HEK293 (cell line): ENCODE results near the gene PKDCC.

Experiments
- CTCF ChIA-PET: fragments of 350-600 bp; formaldehyde crosslinking; extraction: SDS; loops from one replicate; lab custom pipeline; 2021; ENCODE audit warnings: antibody characterized with exemption; lab: Yijun Ruan, JAX
- POLR2A ChIA-PET: fragments of 300-600 bp; formaldehyde crosslinking; extraction: SDS; loops from one replicate; lab custom pipeline; 2020; ENCODE audit warnings: antibody characterized with exemption, inconsistent platforms; lab: Yijun Ruan, JAX
- H3K27ac ChIP-seq: fragments of 200-500 bp; sonication (Bioruptor generic); 2 replicates; pipeline ENCODE4 v1.5.1; 2014; ENCODE audit warnings: low read depth, low read length, control low read depth, inconsistent platforms; ENCODE audit errors: extremely low read depth
- H3K36me3 ChIP-seq, 2 experiments: fragments of 200-500 bp in 1 of 2; sonication (Bioruptor generic) in 1 of 2; 1 replicate in 1 of 2; 2 replicates in 1 of 2; pipeline ENCODE4 v1.5.1; 2014 to 2017; ENCODE audit warnings: inconsistent platforms in 2 of 2, low read length in 2 of 2; ENCODE audit not compliant: control insufficient read depth in 2 of 2, insufficient read depth in 1 of 2
- H3K4me1 ChIP-seq: fragments of 200-500 bp; sonication (Bioruptor generic); 2 replicates; pipeline ENCODE4 v1.5.1; 2014; ENCODE audit warnings: mild to moderate bottlenecking, low read length, inconsistent platforms; ENCODE audit not compliant: control insufficient read depth, insufficient read depth
- H3K4me3 ChIP-seq: 2 replicates; pipeline ENCODE4 v1.5.1; 2011; ENCODE audit warnings: low read depth, mild to moderate bottlenecking, control low read depth, low read length, moderate library complexity
- H3K9me3 ChIP-seq: fragments of 200-500 bp; sonication (Bioruptor generic); 2 replicates; pipeline ENCODE4 v1.5.1; 2014; ENCODE audit warnings: low read depth, low read length, inconsistent platforms; ENCODE audit not compliant: control insufficient read depth, insufficient read depth
- FEZF1 ChIP-seq: fragments of 450-650 bp; formaldehyde crosslinking; IDR thresholded peaks from 2 replicates; pipeline ENCODE4 v1.5.1; 2016; ENCODE audit warnings: missing biosample characterization, missing genetic modification characterization
- IKZF3 ChIP-seq: fragments of 450-650 bp; IDR thresholded peaks from 2 replicates; pipeline ENCODE4 v1.5.0; 2018; ENCODE audit warnings: missing biosample characterization, mild to moderate bottlenecking, missing genetic modification characterization, moderate library complexity
- OSR2 ChIP-seq: fragments of 450-650 bp; formaldehyde crosslinking; IDR thresholded peaks from 2 replicates; pipeline ENCODE4 v1.5.1; 2016; ENCODE audit warnings: missing biosample characterization, missing genetic modification characterization
- SETDB1 ChIP-seq: IDR thresholded peaks from one replicate; pipeline ENCODE4 v1.6.1; 2017; ENCODE audit warnings: mild to moderate bottlenecking, low read length, moderate library complexity, mixed read lengths; ENCODE audit not compliant: insufficient read length
- TRIM28 ChIP-seq: IDR thresholded peaks from 2 replicates; pipeline ENCODE4 v1.6.1; 2011; ENCODE audit warnings: low read length, control low read depth, borderline replicate concordance
- ZBTB17 ChIP-seq: fragments of 450-650 bp; formaldehyde crosslinking; IDR thresholded peaks from 2 replicates; pipeline ENCODE4 v1.5.1; 2016; ENCODE audit warnings: missing biosample characterization, missing genetic modification characterization
- ZFP37 ChIP-seq: fragments of 450-650 bp; formaldehyde crosslinking; IDR thresholded peaks from 2 replicates; pipeline ENCODE4 v1.5.1; 2016; ENCODE audit warnings: missing biosample characterization, missing genetic modification characterization
- ZFP41 ChIP-seq: fragments of 450-650 bp; formaldehyde crosslinking; IDR thresholded peaks from 2 replicates; pipeline ENCODE4 v1.5.1; 2016; ENCODE audit warnings: missing biosample characterization, missing genetic modification characterization, borderline replicate concordance
- ZNF16 ChIP-seq: fragments of 450-650 bp; formaldehyde crosslinking; IDR thresholded peaks from 2 replicates; pipeline ENCODE4 v1.5.1; 2016; ENCODE audit warnings: low read depth, missing biosample characterization, missing genetic modification characterization
- ZNF2 ChIP-seq: fragments of 450-650 bp; formaldehyde crosslinking; IDR thresholded peaks from 2 replicates; pipeline ENCODE4 v1.5.1; 2016; ENCODE audit warnings: missing biosample characterization, missing genetic modification characterization
- ZNF202 ChIP-seq: fragments of 450-650 bp; formaldehyde crosslinking; IDR thresholded peaks from 2 replicates; pipeline ENCODE4 v1.5.1; 2016; ENCODE audit warnings: missing biosample characterization, missing genetic modification characterization, borderline replicate concordance
- ZNF341 ChIP-seq: fragments of 450-650 bp; formaldehyde crosslinking; IDR thresholded peaks from 2 replicates; pipeline ENCODE4; 2016; ENCODE audit warnings: low read depth, missing biosample characterization, missing genetic modification characterization
- ZNF501 ChIP-seq: fragments of 450-650 bp; formaldehyde crosslinking; IDR thresholded peaks from 2 replicates; pipeline ENCODE4 v1.5.1; 2016; ENCODE audit warnings: missing biosample characterization, missing genetic modification characterization
- ZNF514 ChIP-seq: fragments of 450-650 bp; formaldehyde crosslinking; IDR thresholded peaks from 2 replicates; pipeline ENCODE4 v1.5.1; 2016; ENCODE audit warnings: missing biosample characterization, missing genetic modification characterization
- ZNF610 ChIP-seq: fragments of 450-650 bp; formaldehyde crosslinking; IDR thresholded peaks from 2 replicates; pipeline ENCODE4 v1.5.1; 2016; ENCODE audit warnings: missing biosample characterization, missing genetic modification characterization, borderline replicate concordance
- ZSCAN30 ChIP-seq: fragments of 450-650 bp; IDR thresholded peaks from 2 replicates; pipeline ENCODE4 v1.5.1; 2018; ENCODE audit warnings: missing biosample characterization, mild to moderate bottlenecking, missing genetic modification characterization, moderate library complexity
- TF ChIP-seq, protein P1 (sequence below): fragments of 450-650 bp; formaldehyde crosslinking; IDR thresholded peaks from 2 replicates; pipeline ENCODE4 v1.5.1; 2017; ENCODE audit warnings: missing biosample characterization, missing genetic modification characterization
- TF ChIP-seq, protein P2 (sequence below): sonication (generic); formaldehyde crosslinking; IDR thresholded peaks from 2 replicates; pipeline ENCODE4 v1.8.1; 2022; ENCODE audit warnings: mild to moderate bottlenecking, moderate library complexity, missing genetic modification reagents
- TF ChIP-seq, protein P3 (sequence below): fragments of 450-650 bp; formaldehyde crosslinking; IDR thresholded peaks from 2 replicates; pipeline ENCODE4 v1.5.1; 2016; ENCODE audit warnings: missing biosample characterization, missing genetic modification characterization
- TF ChIP-seq, protein P4 (sequence below): fragments of 450-650 bp; formaldehyde crosslinking; IDR thresholded peaks from 2 replicates; pipeline ENCODE4 v1.5.1; 2017; ENCODE audit warnings: missing biosample characterization, missing genetic modification characterization

The PKDCC gene

DNA sequence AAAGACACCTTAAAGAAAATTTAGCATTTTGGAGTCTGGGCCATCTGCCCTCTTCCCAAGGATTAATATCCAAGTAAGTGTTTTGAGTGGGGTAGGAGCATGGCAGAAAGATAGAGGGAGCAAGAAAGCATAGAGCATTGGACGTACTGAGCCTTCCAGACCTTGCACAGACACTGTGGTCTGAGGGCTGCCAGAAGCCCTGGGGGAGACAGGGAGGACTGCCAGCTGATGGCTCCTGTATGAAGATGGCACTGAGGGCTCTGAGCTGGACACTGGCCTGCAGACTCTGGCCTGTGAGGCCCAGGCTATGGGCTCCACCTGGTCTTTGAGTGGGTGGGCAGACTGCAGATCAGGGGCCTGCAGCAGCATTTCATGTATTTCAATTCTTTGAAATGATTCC lies 2.9 kb upstream of the PKDCC start (continued):
- TF ChIP-seq, protein P1, sequence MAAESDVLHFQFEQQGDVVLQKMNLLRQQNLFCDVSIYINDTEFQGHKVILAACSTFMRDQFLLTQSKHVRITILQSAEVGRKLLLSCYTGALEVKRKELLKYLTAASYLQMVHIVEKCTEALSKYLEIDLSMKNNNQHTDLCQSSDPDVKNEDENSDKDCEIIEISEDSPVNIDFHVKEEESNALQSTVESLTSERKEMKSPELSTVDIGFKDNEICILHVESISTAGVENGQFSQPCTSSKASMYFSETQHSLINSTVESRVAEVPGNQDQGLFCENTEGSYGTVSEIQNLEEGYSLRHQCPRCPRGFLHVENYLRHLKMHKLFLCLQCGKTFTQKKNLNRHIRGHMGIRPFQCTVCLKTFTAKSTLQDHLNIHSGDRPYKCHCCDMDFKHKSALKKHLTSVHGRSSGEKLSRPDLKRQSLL: no peak
- TF ChIP-seq ZFP41 (tag by site-specific recombination): no peak
- no peak for TF ChIP-seq ZFP37 (tag by site-specific recombination)
- TF ChIP-seq ZNF341 (tag by site-specific recombination): no peak

DNA sequence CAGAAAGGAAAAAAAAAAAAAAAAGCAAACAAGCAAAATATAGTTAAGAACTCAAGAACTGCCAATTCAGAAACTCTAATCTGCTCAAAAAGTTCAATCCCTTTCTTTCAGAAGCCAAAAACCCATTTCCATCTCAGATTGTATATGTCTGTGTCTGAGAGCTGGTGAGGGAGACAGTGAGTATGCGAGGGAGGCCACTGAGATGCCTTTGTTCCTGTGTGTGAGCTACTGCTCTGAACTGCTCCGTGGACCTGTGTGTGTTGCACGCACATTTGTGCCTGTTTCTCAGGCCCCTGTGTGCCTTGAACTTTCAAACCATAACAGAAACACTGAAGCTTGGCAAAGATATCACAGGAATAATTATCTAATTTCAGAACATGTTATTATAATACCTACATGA lies 2.5 kb upstream of the PKDCC start:
- Histone ChIP-seq H3K36me3 (no peaks in the 10 kb centered on the region), H3K27ac (no peak overlapping the region; the same call in 1 of the 2 replicates), H3K4me1 (peaks cover 19% of the 10 kb centered on the region), H3K4me3 (no peak overlapping the region), H3K9me3 (no peaks in the 10 kb centered on the region)
- ChIA-PET CTCF (interaction anchor here (0.9 to 1.1 kb wide), 2 partner anchors 37 to 60 kb away, joined by 3 read pairs; no protein-coding TSS in a partner anchor), POLR2A (no interaction called here)
- TF ChIP-seq IKZF3 (no peak), SETDB1 (no peak)
- TF ChIP-seq, protein P2, sequence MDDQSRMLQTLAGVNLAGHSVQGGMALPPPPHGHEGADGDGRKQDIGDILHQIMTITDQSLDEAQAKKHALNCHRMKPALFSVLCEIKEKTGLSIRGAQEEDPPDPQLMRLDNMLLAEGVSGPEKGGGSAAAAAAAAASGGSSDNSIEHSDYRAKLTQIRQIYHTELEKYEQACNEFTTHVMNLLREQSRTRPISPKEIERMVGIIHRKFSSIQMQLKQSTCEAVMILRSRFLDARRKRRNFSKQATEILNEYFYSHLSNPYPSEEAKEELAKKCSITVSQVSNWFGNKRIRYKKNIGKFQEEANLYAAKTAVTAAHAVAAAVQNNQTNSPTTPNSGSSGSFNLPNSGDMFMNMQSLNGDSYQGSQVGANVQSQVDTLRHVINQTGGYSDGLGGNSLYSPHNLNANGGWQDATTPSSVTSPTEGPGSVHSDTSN (CRISPR knock-in tag): no peak

DNA sequence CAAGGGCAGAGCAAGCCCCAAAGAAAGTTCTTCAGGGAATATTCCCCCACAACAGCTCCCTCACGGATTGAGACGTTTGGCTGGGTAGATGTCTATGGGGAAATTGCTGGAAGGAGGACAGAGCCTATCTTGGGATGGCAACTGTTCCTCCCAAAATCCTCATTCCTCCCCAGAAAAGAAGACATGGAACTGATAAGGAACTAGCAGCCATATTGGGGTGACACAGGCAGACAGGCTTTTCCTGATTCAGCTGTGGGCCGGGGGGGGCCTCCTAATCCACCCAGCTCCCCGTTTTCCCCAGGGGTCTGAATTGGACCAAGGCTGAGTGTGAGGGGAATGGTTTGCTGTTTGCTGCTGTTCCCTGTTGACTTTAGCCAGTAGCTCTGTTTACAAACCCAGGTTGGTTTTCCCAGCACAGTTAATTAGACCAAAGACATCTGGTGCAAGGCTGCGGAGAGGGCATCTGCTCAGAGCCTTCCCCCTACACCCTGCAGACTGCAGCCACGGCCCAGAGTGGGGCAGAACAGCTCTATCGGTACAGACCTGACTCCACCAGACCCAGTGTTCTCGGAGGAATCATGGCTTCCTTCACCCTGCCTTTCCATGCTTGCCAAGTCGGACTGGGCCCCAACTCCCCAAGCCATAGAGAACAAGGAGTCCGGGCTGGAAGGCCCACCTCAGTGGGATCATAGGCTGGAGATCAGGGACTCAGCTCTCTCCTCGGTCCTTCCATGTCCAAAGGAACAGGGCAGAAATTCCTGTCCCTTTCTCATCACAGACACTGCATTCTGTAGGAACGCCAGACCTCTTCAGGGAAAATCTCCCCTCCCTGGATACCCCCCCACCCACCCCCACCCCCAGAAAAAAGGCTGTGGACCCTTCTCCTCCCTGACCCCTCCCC lies 1.7 kb upstream of the PKDCC start:
- TF ChIP-seq OSR2 (peak; percentile 63), FEZF1 (tag by site-specific recombination) (no peak), ZBTB17 (tag by site-specific recombination) (peak; percentile 27; the same call in 1 of the 2 replicates)
- Histone ChIP-seq H3K27ac (peak overlapping the region; percentile 41; the same call in 1 of the 2 replicates), H3K36me3 (no peaks in the 10 kb centered on the region), H3K4me1 (peaks cover 23% of the 10 kb centered on the region), H3K9me3 (no peaks in the 10 kb centered on the region), H3K4me3 (no peak overlapping the region)
- CTCF ChIA-PET: interaction anchor here (0.7 to 1.1 kb wide), 4 partner anchors 17 to 181 kb away, joined by 3 to 4 read pairs (median 3); no protein-coding TSS in a partner anchor
- POLR2A ChIA-PET: interaction anchor here (1.6 kb wide), 1 partner anchor 14 kb away, joined by 4 read pairs; no protein-coding TSS in a partner anchor

DNA sequence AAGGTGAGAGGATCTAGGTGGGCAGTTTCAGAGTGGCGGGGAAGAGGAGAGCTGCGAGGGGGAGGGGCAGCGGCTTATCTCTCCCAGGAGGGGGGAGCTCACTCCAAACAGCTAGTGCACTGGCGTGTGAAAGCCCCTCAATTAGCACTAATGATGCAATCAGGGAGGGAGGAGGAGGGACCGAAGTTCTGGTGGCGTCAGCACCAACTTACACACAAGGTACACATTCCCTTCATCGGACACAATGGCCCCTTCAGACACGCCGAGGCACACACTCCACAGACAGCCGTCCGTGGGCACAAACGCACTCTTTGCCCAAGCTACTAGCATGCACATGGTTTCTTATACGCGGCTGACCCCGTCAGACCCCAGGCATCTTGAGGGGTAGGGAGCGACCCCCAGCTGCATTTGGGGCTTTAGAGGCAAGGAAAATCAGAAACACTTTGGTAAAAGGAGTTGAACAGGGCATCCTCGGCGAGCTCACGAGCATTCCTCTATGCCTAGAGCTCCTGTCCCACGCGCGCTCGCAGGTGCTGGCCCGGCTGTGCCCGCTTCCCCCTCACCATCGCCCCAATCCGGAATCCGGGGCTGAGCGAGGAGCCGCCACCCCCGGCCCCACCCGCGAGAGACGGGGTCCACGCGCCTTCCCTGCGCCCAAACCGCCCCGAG lies 868 bp upstream of the PKDCC start:
- ChIA-PET CTCF (interaction anchor here (0.6 to 1.2 kb wide), 5 partner anchors 16 to 547 kb away, joined by 3 to 4 read pairs (median 3); no protein-coding TSS in a partner anchor), POLR2A (interaction anchor here (1.2 to 1.6 kb wide), 2 partner anchors 9 to 15 kb away, joined by 3 to 4 read pairs; no protein-coding TSS in a partner anchor)
- H3K4me3 ChIP-seq: peak overlapping the region; percentile 45
- TF ChIP-seq ZNF610 (tag by site-specific recombination) (no peak), TRIM28 (no peak), ZNF2 (no peak), ZNF514 (tag by site-specific recombination) (no peak), ZNF501 (tag by site-specific recombination) (no peak), ZNF16 (tag by site-specific recombination) (no peak), ZNF202 (no peak), ZSCAN30 (peak; percentile 50; the same call in 1 of the 2 replicates)
- TF ChIP-seq, protein P3, sequence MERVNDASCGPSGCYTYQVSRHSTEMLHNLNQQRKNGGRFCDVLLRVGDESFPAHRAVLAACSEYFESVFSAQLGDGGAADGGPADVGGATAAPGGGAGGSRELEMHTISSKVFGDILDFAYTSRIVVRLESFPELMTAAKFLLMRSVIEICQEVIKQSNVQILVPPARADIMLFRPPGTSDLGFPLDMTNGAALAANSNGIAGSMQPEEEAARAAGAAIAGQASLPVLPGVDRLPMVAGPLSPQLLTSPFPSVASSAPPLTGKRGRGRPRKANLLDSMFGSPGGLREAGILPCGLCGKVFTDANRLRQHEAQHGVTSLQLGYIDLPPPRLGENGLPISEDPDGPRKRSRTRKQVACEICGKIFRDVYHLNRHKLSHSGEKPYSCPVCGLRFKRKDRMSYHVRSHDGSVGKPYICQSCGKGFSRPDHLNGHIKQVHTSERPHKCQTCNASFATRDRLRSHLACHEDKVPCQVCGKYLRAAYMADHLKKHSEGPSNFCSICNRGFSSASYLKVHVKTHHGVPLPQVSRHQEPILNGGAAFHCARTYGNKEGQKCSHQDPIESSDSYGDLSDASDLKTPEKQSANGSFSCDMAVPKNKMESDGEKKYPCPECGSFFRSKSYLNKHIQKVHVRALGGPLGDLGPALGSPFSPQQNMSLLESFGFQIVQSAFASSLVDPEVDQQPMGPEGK (tag by site-specific recombination): peak; percentile 93
- TF ChIP-seq, protein P4, sequence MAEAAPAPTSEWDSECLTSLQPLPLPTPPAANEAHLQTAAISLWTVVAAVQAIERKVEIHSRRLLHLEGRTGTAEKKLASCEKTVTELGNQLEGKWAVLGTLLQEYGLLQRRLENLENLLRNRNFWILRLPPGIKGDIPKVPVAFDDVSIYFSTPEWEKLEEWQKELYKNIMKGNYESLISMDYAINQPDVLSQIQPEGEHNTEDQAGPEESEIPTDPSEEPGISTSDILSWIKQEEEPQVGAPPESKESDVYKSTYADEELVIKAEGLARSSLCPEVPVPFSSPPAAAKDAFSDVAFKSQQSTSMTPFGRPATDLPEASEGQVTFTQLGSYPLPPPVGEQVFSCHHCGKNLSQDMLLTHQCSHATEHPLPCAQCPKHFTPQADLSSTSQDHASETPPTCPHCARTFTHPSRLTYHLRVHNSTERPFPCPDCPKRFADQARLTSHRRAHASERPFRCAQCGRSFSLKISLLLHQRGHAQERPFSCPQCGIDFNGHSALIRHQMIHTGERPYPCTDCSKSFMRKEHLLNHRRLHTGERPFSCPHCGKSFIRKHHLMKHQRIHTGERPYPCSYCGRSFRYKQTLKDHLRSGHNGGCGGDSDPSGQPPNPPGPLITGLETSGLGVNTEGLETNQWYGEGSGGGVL (tag by site-specific recombination): peak; percentile 99

More for the DNA sequence above, 868 bp upstream of the PKDCC start:
- H3K4me1 ChIP-seq: peaks cover 23% of the 10 kb centered on the region
- peak overlapping the region; percentile 62; the same call in 1 of the 2 replicates for H3K27ac ChIP-seq
- H3K9me3 ChIP-seq: no peaks in the 10 kb centered on the region
- peaks cover 0 to 4% of the 10 kb centered on the region in 2 experiments; a peak in 1 of 3 replicates for H3K36me3 ChIP-seq
